Spinal cord (tissue), 10 donors: ENCODE results near the gene ALKAL2. TPM values are rescaled to one million over a fixed set of nuclear protein-coding genes. Genes with fewer than 3 reads are reported as not detected.
"Not testable (repeated sequence)": the region's sequence is repeated elsewhere in the genome, so short reads cannot be mapped to it uniquely, and the experiment has no call there.

Experiments
- DNase-seq, 6 donors: peaks; one replicate each; pipeline versions ENCODE4 v3.0.0 to v3.0.0-alpha.2; 2013 to 2015; ENCODE audit warnings: low spot score in 6 of 6, low read depth in 4 of 6
- H3K27ac ChIP-seq: one replicate; pipeline ENCODE4 v1.5.1; 2013; ENCODE audit warnings: low read depth, low read length, control low read depth
- H3K27me3 ChIP-seq: one replicate; pipeline ENCODE4 v1.6.1; 2013; ENCODE audit warnings: low read length; ENCODE audit not compliant: control insufficient read depth, insufficient read depth
- H3K36me3 ChIP-seq: one replicate; pipeline ENCODE4 v1.6.1; 2013; ENCODE audit warnings: low read length; ENCODE audit not compliant: control insufficient read depth, insufficient read depth
- H3K4me1 ChIP-seq: one replicate; pipeline ENCODE4 v1.6.1; 2013; ENCODE audit warnings: low read length; ENCODE audit not compliant: control insufficient read depth, insufficient read depth
- H3K4me3 ChIP-seq: one replicate; pipeline ENCODE4 v1.5.1; 2013; ENCODE audit warnings: low read depth, low read length, control low read depth
- H3K9me3 ChIP-seq: one replicate; pipeline ENCODE4 v1.6.1; 2013; ENCODE audit warnings: low read length; ENCODE audit not compliant: control insufficient read depth, insufficient read depth
- WGBS: methylation state at CpG from one replicate; pipeline ENCODE4 v1.1.5; 2013; ENCODE audit warnings: missing lambda C conversion rate; ENCODE audit not compliant: insufficient coverage; 5-methylcytosine and 5-hydroxymethylcytosine counted together
- polyA plus RNA-seq, 2 donors: library from polyadenylated mRNA; unstranded; fragments of 120-200 nt; gene quantifications; one replicate each; pipeline ENCODE4 v1.2.1, GENCODE V29; 2013; ENCODE audit not compliant: insufficient read length in 2 of 2
- total RNA-seq, 2 donors: library from RNA; depleted of rRNA in 1 of 2; stranded (reverse); fragments of 120-200 nt in 1 of 2; fragments of >200 nt in 1 of 2; gene quantifications; one replicate each; pipeline versions ENCODE4 v1.2.3 to v1.2.4, GENCODE V29; 2013 to 2014
- donor health status: healthy.

ALKAL2 gene
- total and polyA plus RNA-seq, 4 donors: 0.88 to 5.3 (median 3.4) TPM

DNA sequence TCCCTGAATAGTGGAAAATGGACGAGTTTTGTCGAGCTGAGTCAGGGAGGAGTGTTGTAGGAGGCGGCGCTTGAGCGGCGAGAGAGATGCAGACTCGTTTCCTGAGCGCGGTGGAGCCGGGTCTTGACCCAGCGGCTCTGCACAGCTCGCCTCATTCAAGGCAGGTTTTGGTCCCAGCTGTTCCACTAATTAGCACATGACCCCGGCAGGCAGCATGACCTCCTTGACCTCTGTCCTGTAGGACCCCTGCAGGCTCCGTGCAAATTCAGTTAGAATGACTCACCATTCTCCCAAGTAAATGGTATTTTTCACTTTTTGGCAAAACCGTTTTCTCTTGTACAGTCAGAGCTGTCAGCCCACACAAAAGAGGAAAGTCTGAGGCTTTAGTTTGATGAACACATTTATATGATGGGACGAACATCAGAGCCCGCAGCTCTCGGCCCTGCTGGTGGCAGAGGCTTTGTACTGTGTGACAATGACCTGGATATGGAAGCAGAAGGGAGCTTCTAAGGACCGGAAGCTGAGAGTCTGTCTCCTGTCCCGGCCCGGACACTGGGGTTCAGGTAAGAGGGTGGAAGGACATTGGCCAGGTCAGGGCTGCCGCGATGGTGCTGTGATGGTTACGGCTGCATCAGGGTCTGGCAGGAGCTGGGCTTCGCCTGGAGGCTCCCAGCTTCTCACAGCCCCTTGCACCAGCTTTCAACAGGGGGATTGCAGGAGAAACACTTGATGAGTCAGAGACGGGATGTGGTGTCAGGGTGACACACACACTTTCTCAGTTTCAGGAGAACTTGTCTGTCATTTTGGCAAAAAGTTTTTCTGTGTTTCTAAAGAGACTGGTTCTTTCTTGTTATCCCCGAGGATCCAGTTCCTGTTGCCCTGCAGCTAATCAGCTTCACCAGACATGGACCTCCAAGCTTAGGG lies 29.9 kb upstream of the ALKAL2 start:
- peak in 1 of 6 donors; percentile 6 for DNase-seq
- H3K4me3 ChIP-seq: no peak overlapping the region

DNA sequence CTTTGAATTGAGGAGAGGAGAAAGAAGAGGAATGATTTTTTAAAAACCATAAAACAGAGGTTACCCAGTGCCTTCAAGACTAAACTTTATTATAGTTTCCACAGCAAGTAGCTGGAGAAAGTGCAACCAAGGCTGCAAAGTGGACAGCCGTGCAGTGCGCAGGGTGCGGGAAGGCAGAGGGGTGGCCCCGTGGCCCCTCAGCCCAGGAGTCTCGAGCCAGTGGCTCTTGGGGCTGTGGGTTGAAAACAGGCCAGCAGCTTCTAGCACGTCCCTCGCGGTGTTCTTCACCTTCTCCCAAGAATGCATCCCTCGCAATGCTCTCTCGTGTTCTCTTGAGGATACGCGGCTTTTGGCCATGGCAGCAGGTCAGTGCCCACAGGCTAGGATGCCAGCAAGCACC lies 28.5 kb upstream of the ALKAL2 start:
- no peaks in the 10 kb centered on the region for H3K27me3 ChIP-seq
- H3K9me3 ChIP-seq: no peaks in the 10 kb centered on the region
- H3K27ac ChIP-seq: no peak overlapping the region
- peaks cover 2% of the 10 kb centered on the region for H3K36me3 ChIP-seq
- no peak overlapping the region for H3K4me3 ChIP-seq
- 97% methylated on average over 9 of the region's 12 CpGs for WGBS
- no peaks in the 10 kb centered on the region for H3K4me1 ChIP-seq
- DNase-seq: no peak

More for the DNA sequence above, 29.9 kb upstream of the ALKAL2 start:
- H3K9me3 ChIP-seq: no peaks in the 10 kb centered on the region
- no peaks in the 10 kb centered on the region for H3K27me3 ChIP-seq
- H3K4me1 ChIP-seq: no peaks in the 10 kb centered on the region
- H3K36me3 ChIP-seq: peaks cover 2% of the 10 kb centered on the region
- 39% methylated on average over 25 of the region's 27 CpGs for WGBS
- no peak overlapping the region for H3K27ac ChIP-seq

DNA sequence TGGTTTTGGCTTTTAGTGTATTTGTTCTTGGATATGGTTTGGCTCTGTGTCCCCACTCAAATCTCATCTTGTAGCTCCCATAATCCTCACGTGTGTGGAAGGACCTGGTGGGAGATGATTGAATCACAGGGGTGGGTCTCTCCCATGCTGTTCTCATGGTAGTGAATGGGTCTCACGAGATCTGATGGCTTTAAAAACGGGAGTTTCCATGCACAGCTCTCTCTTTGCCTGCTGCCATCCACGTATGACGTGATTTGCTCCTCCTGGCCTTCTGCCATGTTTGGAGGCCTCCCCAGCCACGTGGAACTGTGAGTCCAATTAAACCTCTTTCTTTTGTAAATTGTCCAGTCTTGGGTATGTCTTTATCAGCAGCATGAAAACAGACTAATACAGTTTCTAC lies 28.0 kb upstream of the ALKAL2 start:
- H3K27me3 ChIP-seq, DNase-seq, H3K9me3 ChIP-seq, H3K27ac ChIP-seq, H3K4me3 ChIP-seq, H3K36me3 ChIP-seq, H3K4me1 ChIP-seq: not testable (repeated sequence)
- 71% methylated on average over 4 of the region's 6 CpGs for WGBS

- Histone ChIP-seq H3K9me3 (no peaks in the 10 kb centered on the region), H3K27ac (no peak overlapping the region), H3K36me3 (peaks cover 2% of the 10 kb centered on the region), H3K4me3 (no peak overlapping the region), H3K27me3 (no peaks in the 10 kb centered on the region), H3K4me1 (no peaks in the 10 kb centered on the region)
- DNase-seq: no peak
- WGBS: 94% methylated on average over 56 of the region's 56 CpGs
Measured at GRCh38 chr2:314561-315336, 26.9 kb upstream of the ALKAL2 start.

DNA sequence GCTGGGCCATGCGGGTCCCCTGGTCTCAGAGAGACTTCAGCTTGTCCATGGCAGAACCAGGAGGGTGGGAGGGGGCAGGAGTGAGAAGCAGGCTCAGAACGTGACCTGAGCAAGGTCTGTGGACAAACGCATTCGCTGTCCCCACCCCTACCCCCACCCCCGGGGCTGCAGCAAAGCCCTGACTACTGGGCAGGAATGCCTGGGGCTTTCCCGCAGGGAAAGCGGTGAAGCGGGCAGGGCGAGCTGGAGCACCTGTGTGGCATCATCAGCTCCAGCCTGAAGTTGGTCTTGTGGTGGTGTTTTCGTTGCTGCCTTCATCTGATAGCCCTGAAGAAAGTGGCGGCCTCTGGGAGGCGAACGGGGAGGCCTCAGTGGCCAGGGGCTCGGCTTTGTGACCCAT lies 26.1 kb upstream of the ALKAL2 start:
- Histone ChIP-seq H3K27me3 (no peaks in the 10 kb centered on the region), H3K4me3 (no peak overlapping the region), H3K9me3 (no peaks in the 10 kb centered on the region), H3K4me1 (no peaks in the 10 kb centered on the region), H3K27ac (no peak overlapping the region), H3K36me3 (peaks cover 2% of the 10 kb centered on the region)
- no peak for DNase-seq
- 89% methylated on average over 12 of the region's 14 CpGs for WGBS

DNA sequence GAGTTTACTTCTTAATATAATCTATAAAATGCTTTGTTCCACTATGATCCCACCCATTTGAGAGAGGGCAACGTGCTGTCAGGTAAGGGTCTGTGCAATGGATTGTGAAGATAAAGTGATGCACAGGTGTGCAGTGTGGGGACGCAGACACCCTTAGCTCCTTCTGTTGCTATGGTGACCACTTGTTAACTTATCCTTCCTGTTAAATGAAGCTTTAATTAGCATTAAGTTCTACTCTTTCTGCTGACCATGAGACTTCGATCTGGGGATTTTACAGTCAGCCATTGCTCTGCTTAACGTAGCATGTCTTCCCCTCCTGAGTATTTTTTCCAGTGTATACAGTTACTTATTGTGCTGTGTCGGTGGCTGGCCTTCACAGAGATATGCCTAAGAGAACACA lies 23.1 kb upstream of the ALKAL2 start:
- no peak overlapping the region for H3K27ac ChIP-seq
- DNase-seq: peak in 1 of 6 donors; percentile 57
- peaks cover 2% of the 10 kb centered on the region for H3K36me3 ChIP-seq
- no peak overlapping the region for H3K4me3 ChIP-seq
- H3K4me1 ChIP-seq: no peaks in the 10 kb centered on the region
- no peaks in the 10 kb centered on the region for H3K27me3 ChIP-seq
- H3K9me3 ChIP-seq: no peaks in the 10 kb centered on the region
- no CpG with 5 or more reads among the region's 5 CpGs for WGBS

DNA sequence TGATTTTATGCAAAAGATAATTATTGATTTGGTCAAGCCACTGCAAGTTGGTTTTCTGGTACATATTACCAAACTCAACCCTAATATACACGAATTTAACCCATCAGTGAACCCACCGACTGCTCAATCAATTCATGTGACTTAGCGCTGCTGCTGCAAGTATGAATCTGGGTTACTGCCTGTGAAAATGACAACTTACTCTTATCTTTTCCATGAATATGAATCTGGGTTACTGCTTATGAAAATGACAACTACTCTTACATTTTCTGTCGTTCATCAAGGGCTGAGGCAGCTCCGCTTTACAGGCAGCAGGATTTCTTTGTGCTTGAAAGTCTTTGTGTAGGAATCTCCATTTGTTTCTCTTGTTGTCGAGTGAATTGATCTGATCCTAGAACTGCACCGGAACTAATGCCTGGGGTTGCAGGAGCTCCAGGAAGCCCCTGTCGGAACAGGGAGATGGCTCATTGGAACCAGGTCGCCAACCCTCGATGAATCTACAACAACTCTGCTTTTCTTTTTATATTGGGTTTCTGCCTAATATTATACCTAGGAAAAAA lies 22.1 kb upstream of the ALKAL2 start:
- DNase-seq: peak in 2 of 6 donors; percentile 2 to 58
- no peak overlapping the region for H3K4me3 ChIP-seq
- H3K4me1 ChIP-seq: no peaks in the 10 kb centered on the region
- no peaks in the 10 kb centered on the region for H3K9me3 ChIP-seq
- WGBS: 26% methylated on average over 4 of the region's 10 CpGs
- no peaks in the 10 kb centered on the region for H3K27me3 ChIP-seq
- peaks cover 2% of the 10 kb centered on the region for H3K36me3 ChIP-seq
- H3K27ac ChIP-seq: no peak overlapping the region

DNA sequence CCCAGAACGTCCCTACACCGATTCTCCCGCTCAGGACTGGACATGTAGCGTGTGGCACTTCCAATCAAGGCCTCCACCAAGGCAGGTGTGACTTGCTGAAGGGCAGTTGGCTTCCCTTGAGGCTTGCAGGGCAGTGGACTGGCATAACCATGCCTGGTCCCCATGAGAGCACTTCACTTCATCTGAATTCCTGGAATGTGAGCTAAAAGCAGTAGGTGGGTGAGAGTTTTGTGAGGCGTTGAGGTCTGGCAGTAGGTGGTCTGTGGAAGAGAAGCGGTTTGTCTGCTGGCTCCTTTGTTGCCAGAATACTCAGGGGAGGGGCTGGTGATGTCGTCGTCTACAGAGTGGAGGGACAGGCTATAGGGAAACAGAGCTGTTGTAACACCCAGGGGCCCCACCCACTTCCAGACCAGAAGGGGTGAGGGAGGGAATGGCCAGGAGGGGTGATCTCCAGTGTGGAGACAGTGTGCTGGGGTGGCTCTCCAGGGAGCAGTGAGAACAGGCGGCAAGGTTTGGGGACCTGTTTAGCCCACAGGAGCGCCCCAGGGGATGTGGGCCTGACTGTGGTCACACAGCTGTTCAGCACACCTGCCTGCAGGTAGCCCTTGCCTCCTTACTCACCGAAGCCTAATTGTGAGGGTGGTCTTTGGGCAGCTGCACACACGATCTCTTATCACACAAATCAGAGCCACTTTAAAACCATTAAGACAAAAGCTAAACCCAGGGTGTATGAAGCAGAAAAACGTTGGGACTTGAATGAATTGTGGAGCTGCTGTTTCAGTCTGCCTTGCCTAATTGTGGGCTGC lies 21.5 kb upstream of the ALKAL2 start:
- Histone ChIP-seq H3K4me3 (no peak overlapping the region), H3K27me3 (no peaks in the 10 kb centered on the region), H3K4me1 (no peaks in the 10 kb centered on the region), H3K9me3 (no peaks in the 10 kb centered on the region), H3K27ac (no peak overlapping the region), H3K36me3 (no peaks in the 10 kb centered on the region)
- WGBS: 59% methylated on average over 10 of the region's 13 CpGs
- DNase-seq: peak in 1 of 6 donors; percentile 9

- Histone ChIP-seq H3K36me3 (no peaks in the 10 kb centered on the region), H3K9me3 (no peaks in the 10 kb centered on the region), H3K4me3 (no peak overlapping the region), H3K27me3 (no peaks in the 10 kb centered on the region), H3K27ac (no peak overlapping the region), H3K4me1 (no peaks in the 10 kb centered on the region)
- 93% methylated on average over 7 of the region's 9 CpGs for WGBS
- DNase-seq: no peak
Measured at GRCh38 chr2:305366-305765, 17.5 kb upstream of the ALKAL2 start.
